Adrenal gland (tissue), 12 donors: ENCODE results near the gene XYLB. TPM values are rescaled to one million over a fixed set of nuclear protein-coding genes. Genes with fewer than 3 reads are reported as not detected.

ENCODE experiments used
- DNase-seq, 7 donors: peaks; one replicate each; pipeline ENCODE4 v3.0.0-alpha.2; 2019 to 2020
- H3K27ac ChIP-seq, 5 donors: fragments of 200-600 bp; sonication (generic) in 4 of 5; 1 replicate in 3 of 5; 2 replicates in 2 of 5; pipeline versions ENCODE4 v1.5.1 to v1.8.0; 2016 to 2020; ENCODE audit warnings: mild to moderate bottlenecking in 1 of 5
- H3K27me3 ChIP-seq: fragments of 200-600 bp; 2 replicates; pipeline ENCODE4 v1.8.0; 2021
- H3K36me3 ChIP-seq, 2 donors: fragments of 200-600 bp; replicated peaks in 1 of 2; 1 replicate in 1 of 2; 2 replicates in 1 of 2; pipeline versions ENCODE4 v1.5.1 to v1.8.0; 2018 to 2022
- H3K4me1 ChIP-seq, 2 donors: fragments of 200-600 bp; replicated peaks in 1 of 2; 1 replicate in 1 of 2; 2 replicates in 1 of 2; pipeline versions ENCODE4 v1.5.1 to v1.8.0; 2018 to 2021
- H3K4me3 ChIP-seq, 4 donors: fragments of 200-600 bp; sonication (generic) in 3 of 4; one replicate each; pipeline ENCODE4 v1.5.1; 2016 to 2018
- H3K9me3 ChIP-seq, 3 donors: fragments of 200-600 bp; sonication (generic) in 1 of 3; replicated peaks in 1 of 3; 1 replicate in 2 of 3; 2 replicates in 1 of 3; pipeline versions ENCODE4 v1.5.1 to v1.8.0; 2016 to 2021
- CTCF ChIP-seq, 6 experiments: fragments of 450-650 bp in 4 of 6; fragments of 200-600 bp in 2 of 6; sonication (generic) in 1 of 6; IDR thresholded peaks; 1 replicate in 5 of 6; 2 replicates in 1 of 6; pipeline versions ENCODE4 v1.5.1 to v1.8.0; 2016 to 2021; ENCODE audit warnings: antibody characterized with exemption in 6 of 6, mild to moderate bottlenecking in 2 of 6, moderate library complexity in 1 of 6
- POLR2A ChIP-seq, 2 donors: fragments of 450-650 bp; IDR thresholded peaks; one replicate each; pipeline ENCODE4 v1.6.1; 2017; ENCODE audit warnings: antibody characterized with exemption in 2 of 2, mild to moderate bottlenecking in 2 of 2, moderate library complexity in 1 of 2
- WGBS, 4 donors: extraction: QIAGEN DNeasy Blood & Tissue Kit in 2 of 4; methylation state at CpG; one replicate each; pipeline versions ENCODE4 v1.1.5 to v1.1.7; 2013 to 2017; 5-methylcytosine and 5-hydroxymethylcytosine counted together
- intact Hi-C, 2 donors: fragments of 100-400 bp; cut with DNase I; formaldehyde crosslinking; loops; one replicate each; pipeline versions ENCODE4 v1.14.1 to v1.15.0; 2022 to 2023
- polyA plus RNA-seq, 3 donors: library from polyadenylated mRNA; stranded (reverse); fragments of 200-250 nt in 2 of 3; fragments of 350-450 nt in 1 of 3; fragmentation: Illumina TruSeq in 1 of 3; extraction: RNeasy Lipid Tissue Mini Kit (QIAGEN cat#74804) in 1 of 3; gene quantifications; one replicate each; pipeline ENCODE4 v1.2.3, GENCODE V29; 2013 to 2014
- total RNA-seq, 9 donors: library from RNA; depleted of rRNA in 4 of 9; stranded (reverse); fragments of >200 nt in 4 of 9; fragments of 120-200 nt in 1 of 9; fragmentation: NEBNext Ultra II Directional in 1 of 9; extraction: Animal tissue kit (Norgen Biotek cat#: 25700) in 1 of 9; gene quantifications; one replicate each; pipeline versions ENCODE4 v1.1.0 to v1.2.4, GENCODE V29; 2013 to 2023
- donor health status: healthy with polysubstance abuse.
- donor health status: Bipolar disorder and iron deficiency.
- donor health status: DM: yes; HTN: yes; CAD: no.
- donor health status: DM: no; HTN: no; CAD: no.
- donor health status: DM: no; HTN: no; CAD: no.
- donor health status: DM: yes; HTN: yes; CAD: no.

Gene XYLB
- total and polyA plus RNA-seq, 12 donors: 1.5 to 14.9 (median 7.5) TPM

GRCh38 chr3:38366082-38366481 is 19.5 kb downstream of the XYLB start:
- no peak for DNase-seq
- no peaks in the 10 kb centered on the region for H3K27me3 ChIP-seq
- no peaks in the 10 kb centered on the region for H3K9me3 ChIP-seq
- H3K27ac ChIP-seq: no peak overlapping the region
- intact Hi-C loops: no loop called here
- no peaks in the 10 kb centered on the region for H3K4me1 ChIP-seq
- no peak for TF ChIP-seq CTCF (IDR thresholded peaks at IDR 0.05)
- no peak for TF ChIP-seq POLR2A (IDR thresholded peaks at IDR 0.05)
- H3K4me3 ChIP-seq: no peak overlapping the region
- H3K36me3 ChIP-seq: no peaks in the 10 kb centered on the region
- WGBS, 4 donors: 87 to 96% (median 96%) methylated on average over 3 of the region's 3 CpGs

- no peak for DNase-seq
- no peaks in the 10 kb centered on the region for H3K9me3 ChIP-seq
- TF ChIP-seq POLR2A (IDR thresholded peaks at IDR 0.05) (no peak), CTCF (IDR thresholded peaks at IDR 0.05) (no peak)
- no peak overlapping the region for H3K4me3 ChIP-seq
- intact Hi-C loops: no loop called here
- H3K27ac ChIP-seq: no peak overlapping the region
- no peaks in the 10 kb centered on the region for H3K4me1 ChIP-seq
- WGBS, 4 donors: 67 to 87% (median 83%) methylated on average over 3 of the region's 3 CpGs
- H3K36me3 ChIP-seq: peaks cover 0 to 3% of the 10 kb centered on the region in 2 donors
- no peaks in the 10 kb centered on the region for H3K27me3 ChIP-seq
Measured at GRCh38 chr3:38367779-38368178, 21.2 kb downstream of the XYLB start.

GRCh38 chr3:38368238-38368637 is 21.7 kb downstream of the XYLB start:
- H3K4me1 ChIP-seq: no peaks in the 10 kb centered on the region
- H3K27ac ChIP-seq: no peak overlapping the region
- H3K36me3 ChIP-seq: peaks cover 0 to 8% of the 10 kb centered on the region in 2 donors
- no peaks in the 10 kb centered on the region for H3K9me3 ChIP-seq
- H3K27me3 ChIP-seq: no peaks in the 10 kb centered on the region
- no peak overlapping the region for H3K4me3 ChIP-seq
- intact Hi-C loops: no loop called here
- no peak for DNase-seq
- TF ChIP-seq CTCF (IDR thresholded peaks at IDR 0.05): no peak
- no peak for TF ChIP-seq POLR2A (IDR thresholded peaks at IDR 0.05)
- 84 to 96% (median 88%) methylated on average over 3 to 5 of the region's 5 CpGs for WGBS, 4 donors

GRCh38 chr3:38369186-38369585 is 22.6 kb downstream of the XYLB start:
- Histone ChIP-seq H3K36me3 (peaks cover 0 to 12% of the 10 kb centered on the region in 2 donors), H3K4me3 (no peak overlapping the region), H3K4me1 (no peaks in the 10 kb centered on the region), H3K27ac (no peak overlapping the region), H3K9me3 (no peaks in the 10 kb centered on the region), H3K27me3 (no peaks in the 10 kb centered on the region)
- intact Hi-C loops: no loop called here
- no peak for TF ChIP-seq POLR2A (IDR thresholded peaks at IDR 0.05)
- TF ChIP-seq CTCF (IDR thresholded peaks at IDR 0.05): no peak
- WGBS, 4 donors: 99 to 100% (median 100%) methylated on average over 3 of the region's 3 CpGs
- no peak for DNase-seq
